Hematopoietic multipotent progenitor cell treated with erythropoietin and hydrocortisone succinate and interleukin-3 and kit ligand, for 17 days (in vitro differentiated cells): Measurements from ENCODE around the gene PIEZO1.
"Not testable (repeated sequence)": the region's sequence is repeated elsewhere in the genome, so short reads cannot be mapped to it uniquely, and the experiment has no call there.

Source experiments
- DNase-seq: peaks from one replicate; pipeline ENCODE4 v3.0.0-alpha.2; 2015; ENCODE audit warnings: low spot score

Gene PIEZO1

GRCh38 chr16:88671806-88672205, 113.2 kb downstream of the PIEZO1 start:
- no peak for DNase-seq

GRCh38 chr16:88669980-88670379, 115.0 kb downstream of the PIEZO1 start:
- DNase-seq = no peak

GRCh38 chr16:88669493-88669892, 115.5 kb downstream of the PIEZO1 start:
- not testable (repeated sequence) for DNase-seq

- no peak for DNase-seq
These were observed 117.6 kb downstream of the PIEZO1 start for GRCh38 chr16:88667461-88667860.

GRCh38 chr16:88665570-88665969, 119.5 kb downstream of the PIEZO1 start:
- no peak for DNase-seq
